ENCODE data around the gene TGFBR3.
"Not testable (repeated sequence)": the region's sequence is repeated elsewhere in the genome, so short reads cannot be mapped to it uniquely, and the experiment has no call there.

TGFBR3 gene

DNA sequence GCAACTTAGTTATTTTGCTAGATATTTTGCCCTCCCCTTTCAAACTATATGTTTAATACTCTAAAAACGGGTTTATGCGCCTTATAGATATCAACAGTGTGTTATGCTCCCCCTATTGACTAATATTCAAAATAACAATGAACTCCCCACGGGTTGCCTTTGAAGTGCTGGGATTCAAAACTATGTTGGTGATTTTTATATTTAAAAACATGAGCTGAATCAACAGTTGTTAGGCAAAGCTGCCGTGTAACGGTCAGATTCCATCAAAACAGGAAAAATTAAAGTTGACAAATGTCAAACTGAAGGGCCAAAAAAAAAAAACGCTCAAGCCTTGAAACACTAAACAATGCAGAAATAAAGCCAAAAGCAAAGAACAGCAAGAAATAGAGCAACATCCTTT, 2.5 kb downstream of the TGFBR3 start:
- no peak for DNase-seq (ENCODE audit: low read depth)

DNA sequence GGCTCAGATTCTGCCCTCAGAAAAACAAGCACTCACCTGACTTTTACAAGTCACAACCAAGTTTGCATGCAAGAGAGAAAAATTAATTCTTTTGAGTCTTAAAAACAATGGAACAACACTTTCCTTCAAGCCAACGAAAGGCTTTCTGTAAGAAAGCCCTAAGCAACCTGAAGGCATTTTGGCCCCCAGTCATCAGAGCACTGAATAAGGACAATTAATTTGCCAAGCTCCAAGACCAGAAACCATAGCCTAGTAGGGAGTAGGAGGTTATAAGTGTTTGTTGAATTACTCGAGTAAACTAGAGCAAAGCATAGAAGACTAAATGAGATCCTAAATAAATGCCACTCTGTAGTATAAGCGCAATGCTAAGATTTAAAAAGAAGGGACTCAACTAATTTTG, 4.7 kb downstream of the TGFBR3 start:
- DNase-seq (ENCODE audit: low read depth) = no peak

DNA sequence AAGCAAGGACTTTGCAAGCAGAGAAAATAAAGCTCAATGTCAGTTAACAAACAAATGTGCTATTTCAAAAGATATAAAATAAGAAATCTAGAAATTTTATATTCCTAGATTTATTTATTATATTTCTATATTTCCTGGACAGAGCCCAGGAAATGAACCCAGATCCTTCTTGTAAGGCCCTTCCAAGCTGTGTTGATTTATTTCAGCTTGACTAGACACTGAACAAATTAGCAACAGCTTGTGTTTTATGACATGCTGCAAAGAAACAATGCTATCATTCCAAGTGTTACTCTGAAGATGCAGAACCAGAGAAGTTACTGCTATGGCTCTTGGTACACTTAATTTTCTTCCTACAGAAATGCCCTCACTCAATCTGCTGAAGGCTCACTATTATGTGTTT, 6.2 kb downstream of the TGFBR3 start:
- DNase-seq (ENCODE audit: low read depth) = no peak

DNA sequence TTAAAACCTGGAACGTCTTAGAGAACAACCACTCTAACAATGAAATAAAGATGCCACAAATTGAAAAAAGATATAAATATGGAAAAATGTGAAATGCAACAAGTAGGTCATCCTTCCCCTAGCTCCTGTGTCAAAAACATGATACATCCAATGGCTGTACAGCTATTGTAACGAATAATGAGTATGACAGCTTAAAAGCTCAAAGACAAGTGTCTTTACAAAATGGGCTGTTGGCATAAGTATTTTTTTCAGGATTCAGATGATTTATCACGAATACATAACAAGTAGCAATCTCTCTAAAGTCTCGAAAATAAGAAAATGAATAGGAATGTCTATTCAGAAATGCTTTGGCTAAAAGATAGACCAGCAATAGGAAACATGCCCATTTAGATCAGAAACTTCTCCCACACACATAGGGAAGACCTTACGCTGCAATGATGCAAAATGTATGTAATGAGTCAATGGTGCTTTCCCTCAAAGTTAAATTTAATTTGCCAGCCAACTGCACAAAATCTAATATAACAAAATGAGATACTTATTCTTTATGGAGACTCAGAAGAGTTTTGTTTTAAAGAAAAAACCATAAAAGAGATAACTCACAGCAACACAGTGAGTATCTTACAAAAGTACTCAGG, 8.3 kb downstream of the TGFBR3 start:
- DNase-seq (ENCODE audit: low read depth) = no peak

GRCh38 chr1:91876781-91877573, 9.0 kb downstream of the TGFBR3 start:
- no peak for DNase-seq (ENCODE audit: low read depth)

DNA sequence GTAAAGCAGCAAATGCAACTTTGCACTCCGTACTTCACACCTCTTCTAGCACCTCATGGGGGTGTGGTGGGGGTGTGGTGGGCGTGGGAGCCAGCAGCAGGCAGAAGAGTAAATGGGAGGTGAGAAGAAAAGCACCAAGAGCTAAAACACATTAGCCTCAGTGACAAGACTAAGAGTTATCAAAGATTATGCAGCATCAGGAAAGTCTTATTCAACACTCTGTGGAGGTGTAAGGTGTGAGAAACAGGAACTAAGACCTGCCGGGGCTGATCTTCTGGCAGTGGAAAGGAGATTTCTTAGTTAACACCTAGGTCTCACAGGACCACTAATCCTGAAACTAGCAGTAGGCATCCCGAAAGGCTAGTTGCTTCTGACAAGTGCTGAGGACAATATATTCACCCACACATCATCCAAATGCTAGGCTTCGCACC, 9.9 kb downstream of the TGFBR3 start:
- no peak for DNase-seq (ENCODE audit: low read depth)

DNA sequence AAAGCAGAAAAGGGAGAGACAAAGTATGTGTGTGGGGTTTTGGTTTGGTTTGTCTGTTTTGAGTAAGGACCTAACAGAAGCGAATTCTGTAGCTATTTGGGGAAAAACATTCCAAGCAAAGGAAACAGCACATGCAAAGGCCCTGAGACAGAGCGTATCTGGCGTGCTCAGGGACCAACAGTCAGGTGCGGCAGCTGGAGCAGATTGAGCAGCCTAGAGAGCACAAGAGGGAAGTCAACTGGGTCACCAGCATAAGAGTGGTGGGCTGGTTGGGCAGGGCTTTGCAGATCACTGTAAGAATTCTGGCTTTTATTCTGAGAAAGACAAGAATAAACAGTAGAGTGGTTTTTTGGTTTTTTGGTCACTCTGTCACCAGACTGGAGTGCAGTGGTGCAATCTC, 11.8 kb downstream of the TGFBR3 start:
- no peak for DNase-seq (ENCODE audit: low read depth)

GRCh38 chr1:91872559-91873081, 13.3 kb downstream of the TGFBR3 start:
- no peak for DNase-seq (ENCODE audit: low read depth)

GRCh38 chr1:91872000-91872399, 14.0 kb downstream of the TGFBR3 start:
- no peak for DNase-seq (ENCODE audit: low read depth)

- no peak for DNase-seq (ENCODE audit: low read depth)
Observed at GRCh38 chr1:91870322-91870721, 15.6 kb downstream of the TGFBR3 start.

GRCh38 chr1:91866425-91866824, 19.5 kb downstream of the TGFBR3 start:
- no peak for DNase-seq (ENCODE audit: low read depth)

GRCh38 chr1:91864017-91864700, 21.8 kb downstream of the TGFBR3 start:
- no peak for DNase-seq (ENCODE audit: low read depth)

- DNase-seq (ENCODE audit: low read depth) = no peak
Observed at GRCh38 chr1:91863498-91863897, 22.5 kb downstream of the TGFBR3 start.

DNA sequence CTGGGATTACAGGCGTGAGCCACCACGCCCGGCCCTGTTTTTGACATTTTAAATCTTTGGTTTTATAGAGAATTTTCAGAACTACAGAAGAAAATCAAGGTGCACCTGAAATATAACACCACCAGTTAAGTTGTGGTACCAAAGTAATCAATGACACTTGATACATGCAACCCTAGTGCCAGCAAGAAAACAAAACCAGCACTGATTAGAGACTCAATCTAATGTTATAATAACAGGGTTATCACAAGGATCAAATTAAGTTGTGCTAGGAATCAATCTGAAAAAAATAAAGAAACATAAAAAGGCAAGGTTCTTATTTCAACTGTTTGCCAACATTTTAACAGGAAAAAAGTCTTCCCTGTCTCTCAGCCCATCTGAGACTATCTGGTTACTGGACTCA, 23.8 kb downstream of the TGFBR3 start:
- no peak for DNase-seq (ENCODE audit: low read depth)

- no peak for DNase-seq (ENCODE audit: low read depth)
Observed at GRCh38 chr1:91857557-91858239, 28.3 kb downstream of the TGFBR3 start.

- DNase-seq (ENCODE audit: low read depth) = no peak
Observed at GRCh38 chr1:91856996-91857395, 29.0 kb downstream of the TGFBR3 start.

- no peak for DNase-seq (ENCODE audit: low read depth)
Observed at GRCh38 chr1:91854852-91855534, 31.0 kb downstream of the TGFBR3 start.

DNA sequence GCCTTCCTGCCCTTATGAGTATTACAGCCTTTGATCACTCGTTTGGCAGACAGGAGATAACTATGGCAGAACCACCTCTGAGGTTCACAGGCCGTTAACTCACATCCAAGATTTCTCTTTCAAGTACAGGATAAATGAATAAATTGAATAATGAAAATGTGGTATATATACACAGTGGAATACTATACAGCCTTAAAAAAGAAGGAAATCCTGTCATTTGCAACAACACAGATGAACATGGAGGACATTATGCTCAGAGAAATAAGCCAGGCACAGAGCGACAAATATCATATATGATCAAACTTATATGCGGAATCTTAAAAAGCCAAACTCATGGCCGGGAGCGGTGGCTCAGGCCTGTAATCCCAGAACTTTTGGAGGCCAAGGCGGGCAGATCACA, 32.6 kb downstream of the TGFBR3 start:
- no peak for DNase-seq (ENCODE audit: low read depth)

DNA sequence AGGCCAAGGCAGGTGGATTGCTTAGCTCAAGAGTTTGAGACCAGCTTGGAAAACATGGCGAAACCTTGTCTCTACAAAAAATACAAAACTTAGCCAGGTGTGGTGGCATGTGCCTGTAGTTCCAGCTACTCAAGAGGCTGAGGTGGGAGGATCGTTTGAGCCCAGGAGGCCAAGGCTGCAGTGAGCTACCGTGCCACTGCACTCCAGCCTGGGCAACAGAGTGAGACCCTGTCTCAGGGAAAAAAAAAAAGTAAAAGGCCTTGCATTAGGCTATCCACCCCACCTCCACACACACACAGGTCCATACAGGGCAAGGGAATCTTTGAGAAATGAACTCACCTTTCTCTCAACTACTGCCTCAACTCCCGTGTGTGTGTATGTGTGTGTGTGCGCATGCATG, 33.9 kb downstream of the TGFBR3 start:
- DNase-seq (ENCODE audit: low read depth) = not testable (repeated sequence)

DNA sequence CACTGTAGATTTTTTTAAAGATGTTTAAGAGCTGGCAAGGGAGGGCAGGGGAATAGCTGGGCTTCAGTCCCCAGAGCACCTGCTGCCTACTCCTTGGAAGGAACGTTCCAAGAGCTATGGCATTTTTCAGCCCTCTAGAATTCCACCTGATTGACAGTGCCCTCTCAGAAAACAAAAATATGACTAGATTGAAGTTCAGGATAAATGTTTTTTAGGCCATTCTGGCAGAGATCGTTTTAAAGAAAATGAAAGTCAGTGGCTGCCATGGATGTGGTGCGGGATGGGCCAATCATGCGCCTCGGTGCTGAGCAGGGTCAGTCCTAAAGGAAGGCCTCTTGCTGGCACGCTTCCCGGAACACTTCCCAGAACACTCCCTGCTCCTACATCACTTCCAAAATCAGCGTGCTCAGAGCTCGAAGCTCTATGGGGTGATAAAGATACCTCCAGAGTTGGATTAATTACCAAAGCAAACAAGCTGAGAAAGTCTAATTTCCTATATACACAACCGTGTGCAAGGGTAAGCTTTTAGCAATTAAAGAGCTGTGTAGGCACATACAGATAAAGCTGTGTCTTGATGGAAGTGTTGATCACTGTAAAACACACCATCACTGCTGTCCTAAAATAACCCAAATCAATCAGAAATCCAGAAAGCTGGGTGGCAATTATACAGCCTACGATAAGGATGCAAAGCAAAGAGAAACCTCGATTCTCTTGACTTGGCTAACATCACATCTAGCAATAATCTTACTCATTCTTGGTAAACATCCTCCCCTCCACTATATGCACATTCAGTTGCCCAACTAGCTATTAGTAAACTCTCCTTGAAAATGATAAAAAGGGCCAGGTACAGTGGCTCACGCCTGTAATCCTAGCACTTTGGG, 34.6 kb downstream of the TGFBR3 start:
- no peak for DNase-seq (ENCODE audit: low read depth)

DNA sequence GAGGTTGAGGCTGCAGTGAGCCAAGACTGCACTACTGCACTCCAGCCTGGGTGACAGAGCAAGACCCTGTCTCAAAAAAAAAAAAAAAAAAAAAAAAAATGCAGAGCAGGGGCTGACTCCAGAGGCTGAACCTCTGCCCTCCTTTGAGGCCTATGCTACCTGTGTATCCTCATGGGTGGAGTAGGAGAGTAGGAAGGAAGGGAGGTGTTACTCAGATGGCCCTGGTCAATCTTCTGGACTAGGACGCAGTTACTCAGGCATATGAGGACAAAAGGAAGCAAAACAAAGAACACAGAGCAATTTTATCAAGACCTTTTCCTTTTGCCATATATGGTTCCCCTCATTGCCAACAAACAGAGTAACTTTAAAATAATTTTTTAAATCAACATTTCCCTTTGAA, 35.2 kb downstream of the TGFBR3 start:
- DNase-seq (ENCODE audit: low read depth) = no peak
